HG03066 (cell line): Measurements from ENCODE around the gene ZDHHC19.
A peak's percentile ranks its signal among the peaks of the same experiment; 100 is the strongest.
"Not testable (repeated sequence)": the region's sequence is repeated elsewhere in the genome, so short reads cannot be mapped to it uniquely, and the experiment has no call there.

Experiments used
- ATAC-seq: cut with Tn5 transposase; IDR thresholded peaks from one replicate; pipeline ENCODE4 v1.9.1; 2021; ENCODE audit warnings: low read depth; ENCODE audit not compliant: unreplicated experiment

Gene ZDHHC19

DNA sequence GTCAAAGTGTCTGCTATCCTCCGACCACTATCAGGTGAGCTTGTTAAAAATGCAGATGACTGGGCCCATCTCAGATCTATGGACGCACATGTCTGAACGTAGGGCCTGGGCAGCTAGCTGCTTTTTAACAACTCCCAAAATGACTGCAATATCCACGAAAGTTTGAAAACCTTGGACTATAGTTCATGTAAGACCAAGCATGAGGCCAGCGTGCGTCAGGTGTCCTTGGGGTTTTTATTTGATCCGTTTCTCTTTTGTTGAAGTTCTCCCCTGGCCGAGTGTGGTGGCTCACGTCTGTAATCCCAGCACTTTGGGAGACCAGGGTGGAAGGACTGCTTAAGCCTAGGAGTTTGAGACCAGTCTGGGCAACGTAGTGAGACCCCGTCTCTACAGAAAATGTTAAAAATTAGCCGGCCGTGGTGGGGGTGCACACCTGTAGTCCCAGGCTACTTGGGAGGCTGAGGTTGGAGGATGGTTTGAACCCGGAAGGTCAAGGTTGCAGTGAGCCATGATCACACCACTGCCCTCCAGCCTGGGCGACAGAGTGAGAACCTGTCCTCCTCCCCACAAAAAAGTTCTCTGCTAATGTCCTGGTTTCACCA, 14.7 kb upstream of the ZDHHC19 start:
- no peak for ATAC-seq

DNA sequence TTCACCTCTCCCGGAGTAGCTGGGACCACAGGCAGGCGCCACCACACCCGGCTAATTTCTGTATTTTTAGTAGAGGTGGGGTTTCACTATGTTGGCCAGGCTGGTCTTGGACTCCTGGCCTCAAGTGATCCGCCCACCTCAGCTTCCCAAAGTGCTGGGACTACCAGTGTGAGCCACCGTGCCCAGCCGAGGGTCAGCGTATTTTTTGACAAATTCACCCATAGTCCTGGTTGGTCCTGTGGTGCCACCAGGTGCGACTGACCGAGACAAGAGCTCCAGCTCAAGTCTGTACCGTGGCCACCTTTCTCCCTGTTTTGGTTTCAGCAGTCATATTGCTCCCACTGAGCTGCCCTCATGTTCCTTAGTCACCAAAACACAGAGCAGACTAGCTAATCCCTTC, 13.9 kb upstream of the ZDHHC19 start:
- ATAC-seq = no peak

DNA sequence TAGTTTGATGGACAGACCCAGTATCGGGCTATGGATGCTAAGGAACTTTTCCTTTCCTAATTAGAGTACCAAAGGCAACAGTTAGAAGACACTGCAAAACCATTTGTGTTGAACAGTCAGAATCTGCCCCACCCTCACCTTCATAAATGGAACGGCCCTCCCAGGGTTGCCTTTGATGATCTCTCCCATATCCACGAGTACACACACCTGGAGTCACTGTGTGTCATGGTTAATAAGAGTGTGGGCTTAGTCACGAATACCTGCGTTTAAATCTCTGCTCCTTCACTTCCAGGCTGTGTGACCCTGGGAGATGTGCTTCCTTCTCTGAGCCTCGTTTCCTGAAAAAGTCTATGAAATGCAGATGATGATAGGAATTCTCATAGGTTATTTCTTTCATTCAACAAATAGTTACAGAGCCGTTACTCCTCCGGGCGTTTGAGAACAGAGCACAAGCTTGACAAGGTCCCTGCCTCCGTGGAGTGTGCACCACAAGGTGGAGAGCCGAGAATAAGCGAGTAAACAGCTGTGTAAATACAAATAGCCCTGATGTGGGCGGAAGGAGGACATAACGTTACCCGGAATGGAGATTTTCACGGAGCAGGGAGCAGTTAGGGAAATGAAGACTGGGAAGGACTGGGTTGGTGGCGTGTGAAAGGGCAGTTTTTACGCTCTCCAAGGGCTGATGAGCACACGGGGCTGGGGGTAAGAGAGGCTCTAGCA, 11.8 kb upstream of the ZDHHC19 start:
- no peak for ATAC-seq

GRCh38 chr3:196220991-196221390, 9.8 kb upstream of the ZDHHC19 start:
- ATAC-seq = no peak

DNA sequence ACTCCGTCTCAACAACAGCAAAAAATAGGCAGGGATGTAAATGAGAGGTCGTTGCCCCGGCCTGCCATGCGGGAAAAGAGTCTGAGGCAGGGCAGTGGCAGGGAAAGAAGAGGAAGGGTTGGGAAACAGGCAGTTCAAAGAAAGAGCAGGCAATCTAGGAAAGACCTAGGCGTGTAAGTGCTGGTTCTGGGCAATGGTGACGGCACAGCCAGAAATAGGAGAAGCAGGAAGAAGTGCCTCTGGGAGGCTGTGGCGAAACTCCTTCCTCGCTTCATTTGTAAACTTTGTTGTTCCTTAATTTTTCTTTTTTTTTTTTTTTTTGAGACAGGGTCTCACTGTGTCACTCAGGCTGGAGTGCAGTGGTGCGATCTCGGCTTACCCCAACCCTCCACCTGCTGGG, 9.4 kb upstream of the ZDHHC19 start:
- no peak for ATAC-seq

DNA sequence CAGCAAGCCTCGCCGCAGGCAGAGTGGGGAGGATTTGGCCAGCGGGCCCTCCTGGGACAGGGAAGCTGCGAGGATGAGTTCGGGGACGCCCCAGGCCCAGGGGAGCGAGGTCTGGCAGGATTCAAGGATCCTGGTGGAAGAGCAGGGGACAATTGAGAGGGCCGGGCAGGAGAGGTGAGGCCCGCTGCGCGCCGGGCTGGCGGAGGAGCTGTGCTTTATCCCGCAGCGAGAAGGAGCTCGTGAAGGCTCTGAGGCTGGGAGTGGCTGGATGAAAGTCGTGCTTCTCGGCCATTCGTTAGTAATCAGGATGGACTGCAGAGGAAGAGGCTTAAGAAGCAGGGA, 8.7 kb upstream of the ZDHHC19 start:
- no peak for ATAC-seq

DNA sequence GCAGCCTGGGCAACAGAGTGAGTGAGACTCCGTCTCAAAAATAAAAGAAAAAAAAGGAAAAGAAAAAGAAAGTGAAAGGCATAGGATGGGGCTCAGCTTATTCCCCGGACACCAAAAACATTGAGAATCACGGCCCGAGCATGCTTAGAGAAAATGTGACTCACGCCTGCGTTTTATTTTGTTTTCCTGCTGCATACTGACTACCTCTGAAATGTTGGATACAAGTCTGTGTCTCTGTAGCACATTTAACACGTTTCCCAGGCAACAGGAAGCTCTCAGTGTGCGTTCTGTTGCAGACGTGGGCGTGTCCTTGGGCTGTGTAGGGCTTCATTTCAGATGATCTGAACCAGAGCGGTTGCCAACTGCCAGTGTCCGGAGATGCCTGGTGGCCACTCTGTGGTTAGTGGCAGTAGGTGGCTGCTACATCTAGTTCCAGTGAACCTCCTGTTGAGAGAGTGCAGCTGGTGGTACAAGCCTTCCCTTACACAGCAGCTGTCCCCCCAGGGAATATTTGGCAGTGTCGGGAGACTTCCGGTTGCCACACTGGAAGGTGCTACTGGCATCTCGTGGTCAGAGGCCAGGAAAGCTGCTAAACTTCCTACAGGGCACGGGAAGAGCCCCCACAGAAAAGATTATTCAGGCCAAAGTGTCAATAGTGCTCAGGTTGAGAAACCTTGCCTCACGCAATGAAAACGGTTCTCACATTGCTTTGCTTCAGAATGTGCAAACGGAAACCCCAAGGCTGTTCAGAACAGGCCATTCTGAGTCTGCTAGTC, 8.2 kb upstream of the ZDHHC19 start:
- peak; percentile 82 for ATAC-seq

DNA sequence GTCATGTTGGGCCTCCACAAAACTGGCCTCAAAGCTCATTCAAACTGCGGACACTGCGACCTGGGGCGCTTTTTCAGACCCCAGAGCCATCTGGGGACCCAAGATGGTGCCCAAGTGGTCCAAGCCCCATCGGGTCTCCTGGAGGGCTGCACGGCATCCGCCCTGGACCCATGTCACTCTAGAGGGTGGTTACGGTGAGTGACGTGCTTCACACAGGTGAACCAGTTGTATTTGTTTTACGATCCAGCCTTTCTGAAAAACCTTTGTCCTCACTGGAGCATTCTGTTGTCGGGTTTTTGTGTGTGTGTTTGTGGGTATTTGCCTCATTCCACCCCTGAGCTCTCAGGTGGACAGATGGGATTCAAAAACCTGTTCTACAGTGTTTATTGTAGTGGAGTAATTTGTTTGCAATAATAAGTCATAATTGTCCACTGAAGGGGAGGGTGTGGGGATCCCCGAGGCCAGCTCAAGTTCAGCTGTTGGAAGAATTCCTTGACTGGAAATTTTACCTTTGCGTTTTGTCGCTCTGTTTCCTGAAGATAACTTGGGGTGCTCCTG, 7.0 kb upstream of the ZDHHC19 start:
- no peak for ATAC-seq

DNA sequence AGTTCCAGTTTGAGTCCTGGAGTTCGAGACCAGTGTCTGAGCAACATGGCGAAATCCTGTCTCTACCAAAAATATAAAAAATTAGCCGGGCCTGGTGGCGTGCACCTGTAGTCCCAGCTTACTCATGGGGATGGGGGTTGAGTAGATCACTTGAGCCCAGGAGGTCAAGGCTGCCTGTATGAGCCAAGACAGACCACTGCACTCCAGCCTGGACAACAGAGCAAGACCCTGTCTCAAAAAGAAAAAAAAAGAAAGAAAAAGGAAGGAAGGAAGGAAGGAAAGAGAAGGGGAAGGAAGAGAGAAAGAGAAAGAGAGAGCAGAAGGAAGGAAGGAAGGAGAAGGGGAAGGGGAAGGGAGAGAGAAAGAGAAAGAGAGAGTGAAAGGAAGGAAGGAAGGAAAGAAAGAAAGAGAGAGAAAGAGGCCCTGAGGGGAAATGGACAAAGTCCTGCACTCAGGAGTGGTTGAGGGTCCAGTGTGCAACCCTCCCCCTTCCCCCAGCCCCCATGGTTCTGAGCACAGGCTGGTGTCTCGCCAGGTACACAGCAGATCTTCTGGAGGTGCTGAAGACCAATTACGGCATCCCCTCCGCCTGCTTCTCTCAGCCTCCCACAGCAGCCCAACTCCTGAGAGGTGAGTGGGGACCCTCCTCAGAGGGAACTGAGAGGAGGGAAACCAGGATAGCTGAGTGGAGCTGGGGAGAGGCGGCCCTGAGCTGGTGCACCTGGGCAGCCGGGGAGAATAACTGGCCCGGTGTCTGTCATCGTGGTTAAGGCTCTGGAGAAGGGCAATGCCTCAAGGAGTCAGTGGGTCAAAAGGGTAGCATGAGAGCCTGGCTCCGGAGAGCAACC, 6.3 kb upstream of the ZDHHC19 start:
- ATAC-seq = no peak

- no peak for ATAC-seq
These were observed 5.5 kb upstream of the ZDHHC19 start for GRCh38 chr3:196216681-196217211.

DNA sequence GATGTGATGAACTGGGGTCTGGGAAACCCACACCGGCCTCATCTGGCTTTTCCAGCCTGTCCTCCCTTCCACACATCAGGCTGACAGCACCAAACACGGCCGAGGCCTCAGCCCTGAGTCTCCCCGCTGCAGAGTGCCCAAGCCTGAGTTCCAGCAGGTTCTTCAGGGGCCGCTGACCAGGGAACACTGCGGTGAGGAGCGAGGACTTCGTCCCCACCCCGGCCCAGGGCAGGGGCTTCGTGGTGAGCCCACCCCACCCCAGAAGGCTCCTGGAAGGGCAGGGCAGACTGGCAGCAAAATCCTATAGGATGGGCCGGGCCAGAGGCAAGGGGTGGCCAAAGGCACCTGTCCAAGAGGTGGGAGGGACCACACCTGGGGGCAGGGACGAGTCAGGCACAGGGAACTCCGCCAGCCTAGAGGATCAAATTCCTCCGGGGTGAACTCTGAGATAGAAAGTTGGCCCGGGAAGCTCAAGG, 4.9 kb upstream of the ZDHHC19 start, which contains the start of gene SLC51A:
SLC51A (plus strand) TSS at position 446 of the 476 bp plus-strand sequence. CDS start 179 bp downstream, outside the sequence.
- ATAC-seq = no peak

- ATAC-seq = no peak
These were observed 4.4 kb upstream of the ZDHHC19 start for GRCh38 chr3:196215493-196216020.

- no peak for ATAC-seq
These were observed 3.7 kb upstream of the ZDHHC19 start for GRCh38 chr3:196214783-196215441.

DNA sequence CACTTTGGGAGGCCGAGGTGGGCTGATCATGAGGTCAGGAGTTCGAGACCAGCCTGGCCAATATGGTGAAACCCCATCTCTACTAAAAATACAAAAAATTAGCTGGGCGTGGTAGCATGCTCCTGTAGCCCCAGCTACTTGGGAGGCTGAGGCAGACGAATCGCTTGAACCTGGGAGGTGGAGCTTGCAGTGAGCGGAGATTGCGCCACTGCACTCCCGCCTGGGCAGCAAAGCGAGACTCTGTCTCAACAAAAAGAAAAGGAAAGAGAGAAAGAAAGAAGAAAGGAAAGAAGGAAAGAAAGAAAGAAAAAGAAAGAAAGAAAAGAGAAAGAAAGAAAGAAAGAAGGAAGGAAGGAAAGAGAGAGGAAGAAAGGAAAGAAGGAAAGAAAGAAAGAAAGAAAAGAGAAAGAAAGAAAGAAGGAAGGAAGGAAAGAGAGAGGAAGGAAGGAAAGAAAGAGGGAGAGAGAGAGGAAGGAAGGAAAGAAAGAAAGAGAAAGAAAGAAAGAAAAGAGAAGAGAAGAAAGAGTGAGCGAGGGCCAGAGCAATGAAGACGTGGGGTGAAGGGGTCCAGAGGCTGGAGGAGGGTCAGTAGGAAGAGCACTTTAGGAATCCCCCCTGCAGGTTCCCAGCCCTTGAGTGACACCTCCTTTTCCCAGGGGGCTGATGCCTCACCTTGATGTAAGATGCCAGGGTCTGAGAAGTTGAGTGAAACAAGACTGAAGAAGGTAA, 1.1 kb downstream of the ZDHHC19 start:
- ATAC-seq = not testable (repeated sequence)

DNA sequence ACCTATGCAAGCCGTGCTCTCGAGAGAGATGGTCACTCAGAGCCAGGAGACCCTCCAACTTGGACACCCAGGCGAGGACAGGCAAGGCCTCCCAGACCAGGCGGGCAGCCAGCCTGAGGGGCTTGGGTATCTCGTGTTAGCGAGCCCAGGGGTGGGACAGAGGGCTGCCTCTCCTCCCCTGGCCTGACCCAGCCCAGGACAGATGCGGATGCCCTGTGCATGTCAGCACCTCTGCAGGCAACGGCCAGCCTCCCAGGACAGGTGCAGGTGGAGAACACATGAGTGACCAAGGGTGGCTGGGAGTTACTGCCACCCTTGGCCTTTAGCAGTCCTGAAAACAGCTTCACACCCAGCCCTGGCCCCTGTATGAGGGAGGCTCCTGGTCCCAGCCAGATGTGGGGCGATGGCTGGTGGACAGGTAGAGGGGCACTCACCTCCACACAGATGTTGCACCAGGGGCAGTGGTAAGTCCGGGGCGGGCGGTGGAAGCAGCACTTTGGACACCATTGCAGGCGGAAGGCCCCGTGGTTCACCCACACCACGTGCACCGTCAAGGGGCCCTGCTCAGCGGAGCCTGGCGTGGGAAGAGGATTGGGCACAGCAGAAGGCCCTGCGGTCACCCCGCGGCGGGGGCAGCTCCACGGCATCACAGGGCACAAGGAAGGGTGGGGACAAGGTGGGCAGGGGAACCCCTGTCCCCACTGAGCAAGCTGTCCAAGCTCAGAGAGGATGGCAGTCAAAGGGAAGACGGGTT, 2.1 kb downstream of the ZDHHC19 start:
- no peak for ATAC-seq

GRCh38 chr3:196207833-196208607, 3.2 kb downstream of the ZDHHC19 start:
- ATAC-seq = no peak

DNA sequence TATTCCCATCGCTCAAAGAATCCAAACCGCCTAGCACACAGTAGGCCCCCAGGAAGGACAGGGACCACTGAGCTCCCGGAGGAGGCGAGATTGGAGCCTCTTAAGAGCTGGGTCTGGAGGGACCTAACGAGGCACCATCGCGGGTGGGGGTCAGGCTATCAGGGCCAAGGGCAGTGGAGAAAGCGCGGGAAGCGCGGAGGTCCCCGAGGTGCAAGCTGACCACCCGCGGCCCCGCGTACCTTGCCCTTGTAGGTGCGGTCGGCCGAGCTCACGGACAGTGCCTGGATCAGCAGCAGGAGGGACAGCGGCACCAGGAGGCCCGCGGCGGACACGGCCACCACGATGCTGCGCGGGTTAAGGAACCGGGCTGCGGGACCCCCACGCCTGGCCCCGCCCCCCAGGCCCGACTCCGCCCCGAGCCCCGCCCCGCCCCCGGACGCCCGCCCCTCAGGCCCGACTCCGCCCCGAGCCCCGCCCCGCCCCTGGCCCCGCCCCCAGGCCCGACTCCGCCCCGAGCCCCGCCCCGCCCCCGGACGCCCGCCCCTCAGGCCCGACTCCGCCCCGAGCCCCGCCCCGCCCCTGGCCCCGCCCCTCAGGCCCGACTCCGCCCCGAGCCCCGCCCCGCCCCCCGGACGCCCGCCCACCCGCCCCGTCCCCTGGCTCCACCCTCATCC, 3.9 kb downstream of the ZDHHC19 start:
- ATAC-seq = no peak
